GM23338 (cell line): Measurements from ENCODE around the gene AS3MT. TPM values are rescaled to one million over a fixed set of nuclear protein-coding genes. Genes with fewer than 3 reads are reported as not detected.

Experiments used
- ATAC-seq: fragments of 200-7000 bp; cut with Tn5 transposase; 3 replicates; pipeline ENCODE4 v1.9.1; 2020
- DNase-seq: peaks from one replicate; pipeline ENCODE4 v3.0.0-alpha.2; 2015; ENCODE audit warnings: low spot score
- H2AFZ ChIP-seq: fragments of 200-600 bp; sonication (generic); 2 replicates; pipeline ENCODE4 v1.8.0; 2016; ENCODE audit warnings: antibody characterized with exemption, mild to moderate bottlenecking, moderate library complexity
- H3F3A ChIP-seq: fragments of 200-600 bp; sonication (generic); replicated peaks from 2 replicates; pipeline ENCODE4 v1.8.0; 2017; ENCODE audit warnings: antibody characterized with exemption, mixed run types, low read depth
- H3K27ac ChIP-seq: fragments of 200-600 bp; sonication (generic); 2 replicates; pipeline ENCODE4 v1.6.1; 2016; ENCODE audit warnings: low read depth
- H3K27me3 ChIP-seq: fragments of 200-600 bp; sonication (generic); 2 replicates; pipeline ENCODE4 v1.8.0; 2016; ENCODE audit warnings: mild to moderate bottlenecking, mixed run types, moderate library complexity; ENCODE audit not compliant: insufficient read depth
- H3K36me3 ChIP-seq: fragments of 200-600 bp; sonication (generic); 2 replicates; pipeline ENCODE4 v1.8.0; 2016; ENCODE audit warnings: mild to moderate bottlenecking; ENCODE audit not compliant: insufficient read depth
- H3K4me1 ChIP-seq: fragments of 200-600 bp; sonication (generic); 2 replicates; pipeline ENCODE4 v1.8.0; 2016; ENCODE audit warnings: mild to moderate bottlenecking, moderate library complexity; ENCODE audit not compliant: insufficient read depth
- H3K4me2 ChIP-seq: fragments of 200-600 bp; sonication (generic); 2 replicates; pipeline ENCODE4 v1.7.1; 2017; ENCODE audit warnings: mixed run types
- H3K4me3 ChIP-seq: fragments of 200-600 bp; sonication (generic); 2 replicates; pipeline ENCODE4 v1.6.1; 2016; ENCODE audit warnings: mixed run types
- H3K79me2 ChIP-seq: fragments of 200-600 bp; sonication (generic); replicated peaks from 2 replicates; pipeline ENCODE4 v1.8.0; 2017; ENCODE audit warnings: mild to moderate bottlenecking; ENCODE audit not compliant: insufficient read depth
- H3K9me2 ChIP-seq: fragments of 200-600 bp; sonication (generic); 2 replicates; pipeline ENCODE4 v1.8.0; 2017; ENCODE audit not compliant: insufficient read depth
- H4K20me1 ChIP-seq: fragments of 200-600 bp; sonication (generic); replicated peaks from 2 replicates; pipeline ENCODE4 v1.8.0; 2017; ENCODE audit warnings: mild to moderate bottlenecking; ENCODE audit not compliant: insufficient read depth
- H3K27ac Mint-ChIP-seq: 2 replicates; pipeline ENCODE4 v1.8.0; 2020; ENCODE audit warnings: inconsistent platforms, mild to moderate bottlenecking, moderate library complexity, mixed read lengths
- H3K27me3 Mint-ChIP-seq: 3 replicates; pipeline ENCODE4 v1.8.0; 2022; ENCODE audit warnings: low read depth, mild to moderate bottlenecking, moderate library complexity, mixed read lengths, inconsistent platforms; ENCODE audit not compliant: insufficient read depth, poor library complexity
- H3K36me3 Mint-ChIP-seq: 3 replicates; pipeline ENCODE4 v1.8.0; 2021; ENCODE audit warnings: low read depth, mild to moderate bottlenecking, inconsistent platforms, moderate library complexity, mixed read lengths
- H3K4me1 Mint-ChIP-seq: 3 replicates; pipeline ENCODE4 v1.8.0; 2020; ENCODE audit warnings: mild to moderate bottlenecking, inconsistent platforms, mixed read lengths
- H3K4me3 Mint-ChIP-seq: 3 replicates; pipeline ENCODE4 v1.8.0; 2021; ENCODE audit warnings: moderate library complexity, mild to moderate bottlenecking, inconsistent platforms, mixed read lengths
- H3K9me3 Mint-ChIP-seq: 3 replicates; pipeline ENCODE4 v1.8.0; 2020; ENCODE audit warnings: moderate library complexity, mild to moderate bottlenecking, inconsistent platforms, mixed read lengths
- CREB1 ChIP-seq: fragments of 250-450 bp; sonication (Bioruptor Pico); IDR thresholded peaks from 2 replicates; pipeline ENCODE4 v1.5.0; 2020; ENCODE audit warnings: low read depth, mild to moderate bottlenecking, moderate library complexity
- EZH2 ChIP-seq: fragments of 200-600 bp; sonication (generic); IDR thresholded peaks from one replicate; pipeline ENCODE4 v1.8.0; 2017; ENCODE audit warnings: antibody characterized with exemption, mild to moderate bottlenecking, low read depth; ENCODE audit not compliant: unreplicated experiment
- EZH2phosphoT487 ChIP-seq: fragments of 200-600 bp; sonication (generic); IDR thresholded peaks from one replicate; pipeline ENCODE4 v1.8.1; 2018; ENCODE audit warnings: antibody characterized with exemption; ENCODE audit not compliant: unreplicated experiment
- JUNB ChIP-seq: IDR thresholded peaks from one replicate; pipeline ENCODE4 v1.6.1; 2016; ENCODE audit warnings: antibody characterized with exemption; ENCODE audit not compliant: unreplicated experiment
- NANOG ChIP-seq: IDR thresholded peaks from 2 replicates; pipeline ENCODE4 v1.6.1; 2016; ENCODE audit warnings: antibody characterized with exemption, borderline replicate concordance
- POLR2AphosphoS5 ChIP-seq: IDR thresholded peaks from 2 replicates; pipeline ENCODE4 v1.6.1; 2016; ENCODE audit warnings: antibody characterized with exemption, low read depth
- STAT1 ChIP-seq: IDR thresholded peaks from one replicate; pipeline ENCODE4 v1.6.1; 2016; ENCODE audit warnings: antibody characterized with exemption; ENCODE audit not compliant: unreplicated experiment
- ZNF114 ChIP-seq: fragments of 250-450 bp; sonication (Bioruptor Pico); IDR thresholded peaks from 2 replicates; pipeline ENCODE4 v1.5.0; 2020; ENCODE audit warnings: mild to moderate bottlenecking, moderate library complexity
- ZNF331 ChIP-seq: fragments of 250-450 bp; sonication (Bioruptor Pico); IDR thresholded peaks from 2 replicates; pipeline ENCODE4 v1.5.0; 2020; ENCODE audit warnings: low read depth, mild to moderate bottlenecking, moderate library complexity
- polyA plus RNA-seq: library from polyadenylated mRNA; unstranded; fragments of >200 nt; fragmentation: Nextera tagmentation; extraction: Ambion mirVana; gene quantifications from 2 replicates; pipeline ENCODE4 v1.2.1, GENCODE V29; 2016
- total RNA-seq: library from RNA; depleted of rRNA; stranded (reverse); fragments of >200 nt; shearing (Covaris generic); gene quantifications from 2 replicates; pipeline ENCODE4 v1.2.3, GENCODE V29; 2014
- TF ChIP-seq, protein P1 (sequence below): fragments of 250-450 bp; sonication (Bioruptor Pico); IDR thresholded peaks from 2 replicates; pipeline ENCODE4 v1.5.0; 2020; ENCODE audit warnings: mild to moderate bottlenecking, moderate library complexity
- TF ChIP-seq, protein P2 (sequence below), 2 experiments: fragments of 200-600 bp in 1 of 2; sonication (generic) in 1 of 2; conservative IDR thresholded peaks; 2 replicates each; pipeline versions ENCODE4 v1.5.1 to v1.6.1; 2016 to 2017; ENCODE audit warnings: antibody characterized with exemption in 2 of 2, low read depth in 2 of 2, mild to moderate bottlenecking in 2 of 2, moderate library complexity in 1 of 2
- TF ChIP-seq, protein P3 (sequence below): IDR thresholded peaks from one replicate; pipeline ENCODE4 v1.6.1; 2018; ENCODE audit warnings: antibody characterized with exemption; ENCODE audit not compliant: unreplicated experiment
- TF ChIP-seq, protein P4 (sequence below): IDR thresholded peaks from 2 replicates; pipeline ENCODE4 v1.6.1; 2016; ENCODE audit warnings: antibody characterized with exemption

Gene AS3MT
- total and polyA plus RNA-seq, 2 experiments from 2014 or later = 6.3 to 8.8 TPM

DNA sequence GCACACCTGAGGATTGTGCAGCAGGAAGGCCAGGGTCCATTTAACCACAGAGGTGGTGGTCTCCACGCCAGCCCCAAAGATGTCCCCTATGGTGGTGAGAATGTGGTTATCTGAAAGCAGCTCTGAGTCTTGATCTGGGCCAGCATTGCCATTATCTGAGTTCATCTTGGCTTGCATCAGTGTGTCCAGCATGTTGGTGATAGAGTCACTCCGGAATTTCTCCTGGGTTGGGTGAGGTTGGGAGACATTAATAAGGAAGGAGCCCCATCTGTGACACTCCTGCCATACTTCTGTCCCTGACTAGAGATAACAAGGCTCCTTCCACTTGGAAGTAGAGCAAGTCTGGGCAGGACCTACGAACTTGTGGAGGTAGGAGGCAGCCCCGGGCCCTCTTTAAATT is 36.3 kb upstream of the AS3MT start:
- Histone ChIP-seq H3K4me3 (no peak overlapping the region), H3K27ac (no peak overlapping the region), H3F3A (no peaks in the 10 kb centered on the region), H4K20me1 (no peaks in the 10 kb centered on the region), H3K79me2 (no peaks in the 10 kb centered on the region), H3K36me3 (no peaks in the 10 kb centered on the region), H3K9me2 (no peaks in the 10 kb centered on the region), H3K4me1 (no peaks in the 10 kb centered on the region), H2AFZ (no peak overlapping the region), H3K4me2 (no peak overlapping the region), H3K27me3 (no peaks in the 10 kb centered on the region)
- H3K36me3 Mint-ChIP-seq = no peaks in the 10 kb centered on the region
- peaks cover 10% of the 10 kb centered on the region for H3K9me3 Mint-ChIP-seq
- no peak overlapping the region for H3K27ac Mint-ChIP-seq
- DNase-seq (no peak), ATAC-seq (no peak)
- H3K27me3 Mint-ChIP-seq = peaks cover 18% of the 10 kb centered on the region
- H3K4me1 Mint-ChIP-seq = no peaks in the 10 kb centered on the region; the same call in 1 of the 3 replicates
- TF ChIP-seq, protein P1, sequence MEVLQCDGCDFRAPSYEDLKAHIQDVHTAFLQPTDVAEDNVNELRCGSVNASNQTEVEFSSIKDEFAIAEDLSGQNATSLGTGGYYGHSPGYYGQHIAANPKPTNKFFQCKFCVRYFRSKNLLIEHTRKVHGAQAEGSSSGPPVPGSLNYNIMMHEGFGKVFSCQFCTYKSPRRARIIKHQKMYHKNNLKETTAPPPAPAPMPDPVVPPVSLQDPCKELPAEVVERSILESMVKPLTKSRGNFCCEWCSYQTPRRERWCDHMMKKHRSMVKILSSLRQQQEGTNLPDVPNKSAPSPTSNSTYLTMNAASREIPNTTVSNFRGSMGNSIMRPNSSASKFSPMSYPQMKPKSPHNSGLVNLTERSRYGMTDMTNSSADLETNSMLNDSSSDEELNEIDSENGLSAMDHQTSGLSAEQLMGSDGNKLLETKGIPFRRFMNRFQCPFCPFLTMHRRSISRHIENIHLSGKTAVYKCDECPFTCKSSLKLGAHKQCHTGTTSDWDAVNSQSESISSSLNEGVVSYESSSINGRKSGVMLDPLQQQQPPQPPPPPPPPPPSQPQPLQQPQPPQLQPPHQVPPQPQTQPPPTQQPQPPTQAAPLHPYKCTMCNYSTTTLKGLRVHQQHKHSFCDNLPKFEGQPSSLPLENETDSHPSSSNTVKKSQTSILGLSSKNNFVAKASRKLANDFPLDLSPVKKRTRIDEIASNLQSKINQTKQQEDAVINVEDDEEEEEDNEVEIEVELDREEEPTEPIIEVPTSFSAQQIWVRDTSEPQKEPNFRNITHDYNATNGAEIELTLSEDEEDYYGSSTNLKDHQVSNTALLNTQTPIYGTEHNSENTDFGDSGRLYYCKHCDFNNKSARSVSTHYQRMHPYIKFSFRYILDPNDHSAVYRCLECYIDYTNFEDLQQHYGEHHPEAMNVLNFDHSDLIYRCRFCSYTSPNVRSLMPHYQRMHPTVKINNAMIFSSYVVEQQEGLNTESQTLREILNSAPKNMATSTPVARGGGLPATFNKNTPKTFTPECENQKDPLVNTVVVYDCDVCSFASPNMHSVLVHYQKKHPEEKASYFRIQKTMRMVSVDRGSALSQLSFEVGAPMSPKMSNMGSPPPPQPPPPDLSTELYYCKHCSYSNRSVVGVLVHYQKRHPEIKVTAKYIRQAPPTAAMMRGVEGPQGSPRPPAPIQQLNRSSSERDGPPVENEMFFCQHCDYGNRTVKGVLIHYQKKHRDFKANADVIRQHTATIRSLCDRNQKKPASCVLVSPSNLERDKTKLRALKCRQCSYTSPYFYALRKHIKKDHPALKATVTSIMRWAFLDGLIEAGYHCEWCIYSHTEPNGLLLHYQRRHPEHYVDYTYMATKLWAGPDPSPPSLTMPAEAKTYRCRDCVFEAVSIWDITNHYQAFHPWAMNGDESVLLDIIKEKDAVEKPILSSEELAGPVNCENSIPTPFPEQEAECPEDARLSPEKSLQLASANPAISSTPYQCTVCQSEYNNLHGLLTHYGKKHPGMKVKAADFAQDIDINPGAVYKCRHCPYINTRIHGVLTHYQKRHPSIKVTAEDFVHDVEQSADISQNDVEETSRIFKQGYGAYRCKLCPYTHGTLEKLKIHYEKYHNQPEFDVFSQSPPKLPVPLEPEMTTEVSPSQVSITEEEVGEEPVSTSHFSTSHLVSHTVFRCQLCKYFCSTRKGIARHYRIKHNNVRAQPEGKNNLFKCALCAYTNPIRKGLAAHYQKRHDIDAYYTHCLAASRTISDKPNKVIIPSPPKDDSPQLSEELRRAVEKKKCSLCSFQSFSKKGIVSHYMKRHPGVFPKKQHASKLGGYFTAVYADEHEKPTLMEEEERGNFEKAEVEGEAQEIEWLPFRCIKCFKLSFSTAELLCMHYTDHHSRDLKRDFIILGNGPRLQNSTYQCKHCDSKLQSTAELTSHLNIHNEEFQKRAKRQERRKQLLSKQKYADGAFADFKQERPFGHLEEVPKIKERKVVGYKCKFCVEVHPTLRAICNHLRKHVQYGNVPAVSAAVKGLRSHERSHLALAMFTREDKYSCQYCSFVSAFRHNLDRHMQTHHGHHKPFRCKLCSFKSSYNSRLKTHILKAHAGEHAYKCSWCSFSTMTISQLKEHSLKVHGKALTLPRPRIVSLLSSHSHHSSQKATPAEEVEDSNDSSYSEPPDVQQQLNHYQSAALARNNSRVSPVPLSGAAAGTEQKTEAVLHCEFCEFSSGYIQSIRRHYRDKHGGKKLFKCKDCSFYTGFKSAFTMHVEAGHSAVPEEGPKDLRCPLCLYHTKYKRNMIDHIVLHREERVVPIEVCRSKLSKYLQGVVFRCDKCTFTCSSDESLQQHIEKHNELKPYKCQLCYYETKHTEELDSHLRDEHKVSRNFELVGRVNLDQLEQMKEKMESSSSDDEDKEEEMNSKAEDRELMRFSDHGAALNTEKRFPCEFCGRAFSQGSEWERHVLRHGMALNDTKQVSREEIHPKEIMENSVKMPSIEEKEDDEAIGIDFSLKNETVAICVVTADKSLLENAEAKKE (CRISPR knock-in tag) = no peak
- TF ChIP-seq, protein P2, sequence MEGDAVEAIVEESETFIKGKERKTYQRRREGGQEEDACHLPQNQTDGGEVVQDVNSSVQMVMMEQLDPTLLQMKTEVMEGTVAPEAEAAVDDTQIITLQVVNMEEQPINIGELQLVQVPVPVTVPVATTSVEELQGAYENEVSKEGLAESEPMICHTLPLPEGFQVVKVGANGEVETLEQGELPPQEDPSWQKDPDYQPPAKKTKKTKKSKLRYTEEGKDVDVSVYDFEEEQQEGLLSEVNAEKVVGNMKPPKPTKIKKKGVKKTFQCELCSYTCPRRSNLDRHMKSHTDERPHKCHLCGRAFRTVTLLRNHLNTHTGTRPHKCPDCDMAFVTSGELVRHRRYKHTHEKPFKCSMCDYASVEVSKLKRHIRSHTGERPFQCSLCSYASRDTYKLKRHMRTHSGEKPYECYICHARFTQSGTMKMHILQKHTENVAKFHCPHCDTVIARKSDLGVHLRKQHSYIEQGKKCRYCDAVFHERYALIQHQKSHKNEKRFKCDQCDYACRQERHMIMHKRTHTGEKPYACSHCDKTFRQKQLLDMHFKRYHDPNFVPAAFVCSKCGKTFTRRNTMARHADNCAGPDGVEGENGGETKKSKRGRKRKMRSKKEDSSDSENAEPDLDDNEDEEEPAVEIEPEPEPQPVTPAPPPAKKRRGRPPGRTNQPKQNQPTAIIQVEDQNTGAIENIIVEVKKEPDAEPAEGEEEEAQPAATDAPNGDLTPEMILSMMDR (conservative IDR thresholded peaks at IDR 0.05; ENCODE audit: low read depth in 2 of 2) = no peak
- TF ChIP-seq, protein P3, sequence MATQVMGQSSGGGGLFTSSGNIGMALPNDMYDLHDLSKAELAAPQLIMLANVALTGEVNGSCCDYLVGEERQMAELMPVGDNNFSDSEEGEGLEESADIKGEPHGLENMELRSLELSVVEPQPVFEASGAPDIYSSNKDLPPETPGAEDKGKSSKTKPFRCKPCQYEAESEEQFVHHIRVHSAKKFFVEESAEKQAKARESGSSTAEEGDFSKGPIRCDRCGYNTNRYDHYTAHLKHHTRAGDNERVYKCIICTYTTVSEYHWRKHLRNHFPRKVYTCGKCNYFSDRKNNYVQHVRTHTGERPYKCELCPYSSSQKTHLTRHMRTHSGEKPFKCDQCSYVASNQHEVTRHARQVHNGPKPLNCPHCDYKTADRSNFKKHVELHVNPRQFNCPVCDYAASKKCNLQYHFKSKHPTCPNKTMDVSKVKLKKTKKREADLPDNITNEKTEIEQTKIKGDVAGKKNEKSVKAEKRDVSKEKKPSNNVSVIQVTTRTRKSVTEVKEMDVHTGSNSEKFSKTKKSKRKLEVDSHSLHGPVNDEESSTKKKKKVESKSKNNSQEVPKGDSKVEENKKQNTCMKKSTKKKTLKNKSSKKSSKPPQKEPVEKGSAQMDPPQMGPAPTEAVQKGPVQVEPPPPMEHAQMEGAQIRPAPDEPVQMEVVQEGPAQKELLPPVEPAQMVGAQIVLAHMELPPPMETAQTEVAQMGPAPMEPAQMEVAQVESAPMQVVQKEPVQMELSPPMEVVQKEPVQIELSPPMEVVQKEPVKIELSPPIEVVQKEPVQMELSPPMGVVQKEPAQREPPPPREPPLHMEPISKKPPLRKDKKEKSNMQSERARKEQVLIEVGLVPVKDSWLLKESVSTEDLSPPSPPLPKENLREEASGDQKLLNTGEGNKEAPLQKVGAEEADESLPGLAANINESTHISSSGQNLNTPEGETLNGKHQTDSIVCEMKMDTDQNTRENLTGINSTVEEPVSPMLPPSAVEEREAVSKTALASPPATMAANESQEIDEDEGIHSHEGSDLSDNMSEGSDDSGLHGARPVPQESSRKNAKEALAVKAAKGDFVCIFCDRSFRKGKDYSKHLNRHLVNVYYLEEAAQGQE = no peak
- TF ChIP-seq NANOG (no peak), ZNF331 (CRISPR knock-in tag) (no peak), EZH2phosphoT487 (no peak), CREB1 (CRISPR knock-in tag) (no peak), EZH2 (no peak), STAT1 (no peak), POLR2AphosphoS5 (no peak), ZNF114 (CRISPR knock-in tag) (no peak), JUNB (no peak)
- TF ChIP-seq, protein P4, sequence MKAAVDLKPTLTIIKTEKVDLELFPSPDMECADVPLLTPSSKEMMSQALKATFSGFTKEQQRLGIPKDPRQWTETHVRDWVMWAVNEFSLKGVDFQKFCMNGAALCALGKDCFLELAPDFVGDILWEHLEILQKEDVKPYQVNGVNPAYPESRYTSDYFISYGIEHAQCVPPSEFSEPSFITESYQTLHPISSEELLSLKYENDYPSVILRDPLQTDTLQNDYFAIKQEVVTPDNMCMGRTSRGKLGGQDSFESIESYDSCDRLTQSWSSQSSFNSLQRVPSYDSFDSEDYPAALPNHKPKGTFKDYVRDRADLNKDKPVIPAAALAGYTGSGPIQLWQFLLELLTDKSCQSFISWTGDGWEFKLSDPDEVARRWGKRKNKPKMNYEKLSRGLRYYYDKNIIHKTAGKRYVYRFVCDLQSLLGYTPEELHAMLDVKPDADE = no peak
- no peak overlapping the region for H3K4me3 Mint-ChIP-seq
